Stimulated activated CD8-positive, alpha-beta memory T cell treated with anti-CD3 and anti-CD28 coated beads, Interleukin-4, amount 100 ng/mL, for 48 hours (primary cell): ENCODE data around the gene SMTNL2.
"Not testable (repeated sequence)": the region's sequence is repeated elsewhere in the genome, so short reads cannot be mapped to it uniquely, and the experiment has no call there.

ENCODE experiments used
- DNase-seq: peaks from one replicate; pipeline ENCODE4 v3.0.0-alpha.2; 2020

SMTNL2 gene

GRCh38 chr17:4639301-4640059 is 55.2 kb downstream of the SMTNL2 start:
- DNase-seq = peak; percentile 55

DNA sequence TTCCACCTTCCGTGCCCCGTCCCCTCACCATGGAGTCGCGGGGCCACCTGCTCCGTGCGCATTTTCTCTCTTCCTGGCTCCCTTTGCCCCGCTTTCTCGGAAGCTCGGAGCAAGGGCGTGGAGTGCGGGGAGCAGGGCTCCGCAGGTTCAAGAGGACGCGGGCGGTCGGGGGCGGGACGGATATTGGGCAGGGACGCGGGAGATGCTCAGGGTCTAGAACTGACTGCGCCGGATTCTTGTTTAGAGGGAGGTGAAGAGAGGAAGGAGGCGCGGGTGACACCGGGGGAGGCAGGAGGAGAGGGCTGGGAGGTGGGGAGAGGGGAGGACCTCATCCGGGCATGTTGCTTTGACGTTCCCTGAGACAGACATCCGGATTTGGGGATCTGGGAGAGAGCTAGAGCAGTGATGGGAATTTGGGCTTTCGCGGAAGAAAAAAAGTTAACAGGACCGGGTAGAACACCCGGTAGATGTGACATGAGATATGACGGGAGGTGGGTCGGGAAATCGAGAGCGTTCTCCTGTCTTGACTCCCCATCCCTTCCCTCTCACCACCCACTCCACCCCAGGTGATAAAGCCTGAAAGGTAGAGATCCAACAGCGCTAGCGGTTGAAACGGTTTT is 56.4 kb downstream of the SMTNL2 start:
- not testable (repeated sequence) for DNase-seq

- no peak for DNase-seq
These were observed 57.2 kb downstream of the SMTNL2 start, which contains the start of gene ALOX15 for GRCh38 chr17:4641297-4642195. Gene ALOX15 (minus strand): TSS chr17:4641678. CDS start chr17:4641651, 27 bp downstream.

- DNase-seq = no peak
These were observed 58.0 kb downstream of the SMTNL2 start for GRCh38 chr17:4642286-4642685.

- no peak for DNase-seq
These were observed 59.3 kb downstream of the SMTNL2 start for GRCh38 chr17:4643676-4644075.

GRCh38 chr17:4645642-4646041 is 61.3 kb downstream of the SMTNL2 start:
- no peak for DNase-seq

DNA sequence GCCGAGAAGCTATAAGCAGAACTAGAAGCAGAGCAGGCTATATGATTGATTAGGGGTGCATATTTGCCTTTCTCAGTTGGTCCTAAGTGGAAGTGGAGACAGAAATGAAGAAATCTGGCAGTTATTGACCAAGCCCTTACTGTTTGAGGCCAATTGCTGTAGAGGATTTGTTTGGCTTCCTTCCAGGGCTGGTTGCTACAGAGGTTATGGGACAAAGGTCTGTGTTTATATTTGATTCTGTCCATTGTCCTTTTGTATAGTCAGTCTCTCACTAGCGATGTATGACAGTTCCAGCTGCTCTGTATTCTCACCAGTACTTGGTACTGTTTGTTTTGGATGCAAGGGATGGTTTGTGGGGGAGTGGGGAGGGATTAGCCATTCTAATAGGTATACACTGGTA is 64.4 kb downstream of the SMTNL2 start:
- DNase-seq = no peak

- DNase-seq = no peak
These were observed 68.7 kb downstream of the SMTNL2 start for GRCh38 chr17:4652997-4653396.

DNA sequence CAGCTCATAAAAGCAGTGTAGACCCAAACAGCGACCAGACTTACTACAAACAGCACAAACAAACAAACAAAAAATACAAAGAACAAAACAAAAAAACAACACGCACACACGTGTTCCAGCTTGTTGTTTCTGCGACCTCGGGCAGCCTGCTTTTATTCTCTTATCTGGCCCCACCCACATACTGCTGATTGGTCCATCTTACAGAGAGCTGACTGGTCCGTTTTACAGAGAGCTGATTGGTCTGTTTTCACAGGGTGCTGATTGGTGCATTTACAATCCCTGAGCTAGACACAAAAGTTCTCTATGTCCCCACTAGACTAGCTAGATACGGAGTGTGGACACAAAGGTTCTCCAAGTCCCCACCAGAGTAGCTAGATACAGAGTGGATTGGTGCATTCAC is 71.6 kb downstream of the SMTNL2 start:
- DNase-seq = not testable (repeated sequence)

DNA sequence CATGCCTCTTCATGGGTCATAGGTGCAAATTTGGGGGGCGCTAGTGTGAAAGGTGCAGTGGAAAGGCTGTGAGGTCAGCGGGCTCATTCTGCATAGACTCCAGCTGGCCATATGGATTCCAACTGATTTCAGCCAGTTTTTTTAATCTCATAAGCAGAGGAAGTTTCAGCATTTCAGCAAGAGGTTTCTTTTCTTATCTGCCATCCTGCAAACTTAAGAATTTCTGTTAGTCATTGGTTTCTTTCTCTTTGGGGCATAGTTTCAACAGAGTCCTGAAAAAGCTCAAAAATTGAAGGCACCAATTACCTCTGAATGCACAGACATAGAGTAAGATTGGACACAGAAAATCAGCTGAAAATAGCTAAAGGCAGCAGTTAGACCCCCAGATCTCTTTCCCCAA is 73.3 kb downstream of the SMTNL2 start:
- DNase-seq = no peak
